Sigmoid colon (tissue), 3 donors: ENCODE results near the gene GAA.

Experiments used
- POLR2A ChIP-seq, 2 donors: fragments of 450-650 bp; IDR thresholded peaks; one replicate each; pipeline ENCODE4 v1.6.1; 2016; ENCODE audit warnings: antibody characterized with exemption in 2 of 2, mild to moderate bottlenecking in 2 of 2, moderate library complexity in 2 of 2
- TF ChIP-seq, protein P1 (sequence below), 4 experiments: fragments of 450-650 bp in 3 of 4; fragments of 200-600 bp in 1 of 4; IDR thresholded peaks; one replicate each; pipeline ENCODE4 v1.5.1; 2016 to 2019; ENCODE audit warnings: antibody characterized with exemption in 4 of 4, mild to moderate bottlenecking in 3 of 4, moderate library complexity in 2 of 4

DNA sequence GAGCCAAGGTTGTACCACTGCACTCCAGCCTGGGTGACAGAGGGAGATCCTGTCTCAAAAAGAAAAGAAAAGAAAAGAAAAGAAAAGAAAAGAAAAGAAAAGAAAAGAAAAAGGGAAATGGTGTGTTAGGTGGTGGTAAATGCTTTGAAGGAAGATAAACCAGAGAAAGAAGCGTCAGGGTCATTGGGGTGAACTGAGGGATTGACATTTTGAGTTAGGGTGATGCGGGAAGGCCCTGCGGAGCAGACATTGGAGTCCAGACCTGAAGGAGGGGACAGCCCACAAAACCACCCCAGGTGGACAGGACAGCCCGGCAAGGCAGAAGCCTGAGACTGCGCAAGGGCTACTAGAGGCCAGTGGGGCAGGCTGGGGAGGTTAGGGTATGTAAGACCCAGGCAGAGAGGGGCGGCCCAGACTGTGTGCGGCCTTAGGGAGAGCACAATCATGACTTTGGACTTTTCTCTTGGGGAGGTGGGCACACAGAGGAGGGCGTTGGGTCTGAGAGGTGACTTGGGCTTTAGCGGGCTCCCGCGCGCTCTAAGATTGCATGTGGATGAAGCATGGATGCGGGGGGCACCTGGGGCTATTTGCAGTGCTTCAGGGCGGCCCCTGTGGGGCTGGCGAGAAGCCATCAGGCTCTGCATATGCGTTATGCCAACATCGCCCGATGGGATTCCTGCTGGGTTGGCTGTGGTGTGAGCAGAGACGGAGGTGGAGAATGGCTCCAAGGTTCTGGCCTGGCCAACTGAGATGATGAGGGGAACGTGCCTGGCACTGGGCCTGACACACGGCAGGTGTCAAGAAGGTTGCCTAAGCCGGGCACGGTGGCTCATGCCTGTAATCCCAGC, 3.3 kb upstream of the GAA start:
- TF ChIP-seq, protein P1, sequence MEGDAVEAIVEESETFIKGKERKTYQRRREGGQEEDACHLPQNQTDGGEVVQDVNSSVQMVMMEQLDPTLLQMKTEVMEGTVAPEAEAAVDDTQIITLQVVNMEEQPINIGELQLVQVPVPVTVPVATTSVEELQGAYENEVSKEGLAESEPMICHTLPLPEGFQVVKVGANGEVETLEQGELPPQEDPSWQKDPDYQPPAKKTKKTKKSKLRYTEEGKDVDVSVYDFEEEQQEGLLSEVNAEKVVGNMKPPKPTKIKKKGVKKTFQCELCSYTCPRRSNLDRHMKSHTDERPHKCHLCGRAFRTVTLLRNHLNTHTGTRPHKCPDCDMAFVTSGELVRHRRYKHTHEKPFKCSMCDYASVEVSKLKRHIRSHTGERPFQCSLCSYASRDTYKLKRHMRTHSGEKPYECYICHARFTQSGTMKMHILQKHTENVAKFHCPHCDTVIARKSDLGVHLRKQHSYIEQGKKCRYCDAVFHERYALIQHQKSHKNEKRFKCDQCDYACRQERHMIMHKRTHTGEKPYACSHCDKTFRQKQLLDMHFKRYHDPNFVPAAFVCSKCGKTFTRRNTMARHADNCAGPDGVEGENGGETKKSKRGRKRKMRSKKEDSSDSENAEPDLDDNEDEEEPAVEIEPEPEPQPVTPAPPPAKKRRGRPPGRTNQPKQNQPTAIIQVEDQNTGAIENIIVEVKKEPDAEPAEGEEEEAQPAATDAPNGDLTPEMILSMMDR (IDR thresholded peaks at IDR 0.05): no peak
- no peak for TF ChIP-seq POLR2A (IDR thresholded peaks at IDR 0.05)
